Endothelial cell of umbilical vein (primary cell): ENCODE measurements around the gene LRIT2. TPM values are rescaled to one million over a fixed set of nuclear protein-coding genes. Genes with fewer than 3 reads are reported as not detected.

ENCODE experiments used
- BruUV-seq: library from RNA; stranded (reverse); fragments of 400-500 nt; replicated peaks from 2 replicates; lab custom pipeline; 2021; lab: Mats Ljungman, UMichigan
- CTCF ChIA-PET: fragments of 300-600, 350-600 bp; sonication (Branson Sonifier 250); formaldehyde crosslinking; loops from one replicate; lab custom pipeline; 2021; ENCODE audit warnings: antibody characterized with exemption, inconsistent platforms; lab: Charles Lee
- POLR2A ChIA-PET: fragments of 300-600, 350-600 bp; sonication (Branson Sonifier 250); formaldehyde crosslinking; loops from one replicate; lab custom pipeline; 2021; ENCODE audit warnings: antibody characterized with exemption, inconsistent platforms; lab: Charles Lee
- DNase-seq: peaks from one replicate; pipeline ENCODE4 v3.0.0-alpha.2; 2011; ENCODE audit warnings: low read depth, low spot score
- FAIRE-seq: peaks from 2 replicates; lab custom pipeline; 2011; peaks lifted over from hg19 to GRCh38; lab: Jason Lieb, UNC
- H2AFZ ChIP-seq: 2 replicates; pipeline ENCODE4 v1.6.0; 2012; ENCODE audit warnings: low read depth, low read length, control low read depth, inconsistent platforms
- H3K27ac ChIP-seq: 2 replicates; pipeline ENCODE4 v1.5.1; 2011; ENCODE audit warnings: low read depth, mild to moderate bottlenecking, control low read depth, low read length, moderate library complexity; ENCODE audit not compliant: insufficient read depth
- H3K27me3 ChIP-seq, 2 experiments: 2 replicates each; pipeline versions ENCODE4 v1.6.0 to v1.6.1; 2011; ENCODE audit warnings: low read length in 2 of 2, mixed read lengths in 1 of 2; ENCODE audit not compliant: control insufficient read depth in 2 of 2, insufficient read depth in 2 of 2
- H3K36me3 ChIP-seq, 2 experiments: 2 replicates in 1 of 2; 3 replicates in 1 of 2; pipeline ENCODE4 v1.5.1; 2011; ENCODE audit warnings: low read length in 2 of 2, mild to moderate bottlenecking in 1 of 2, moderate library complexity in 1 of 2; ENCODE audit not compliant: control insufficient read depth in 2 of 2, insufficient read depth in 2 of 2; ENCODE audit errors: extremely low read depth in 1 of 2
- H3K4me1 ChIP-seq: 3 replicates; pipeline ENCODE4 v1.5.1; 2011; ENCODE audit warnings: mild to moderate bottlenecking, low read length; ENCODE audit not compliant: control insufficient read depth, insufficient read depth; ENCODE audit errors: extremely low read depth
- H3K4me2 ChIP-seq: 2 replicates; pipeline ENCODE4 v1.6.1; 2011; ENCODE audit warnings: low read length, control low read depth, mixed read lengths; ENCODE audit not compliant: insufficient read depth
- H3K4me3 ChIP-seq, 3 experiments: fragments of 200-600 bp in 1 of 3; sonication (generic), shearing (Covaris generic) in 1 of 3; replicated peaks in 1 of 3; 2 replicates each; pipeline ENCODE4 v1.5.1; 2011 to 2016; ENCODE audit warnings: control low read depth in 3 of 3, low read length in 3 of 3, mild to moderate bottlenecking in 2 of 3, inconsistent platforms in 1 of 3, low read depth in 1 of 3, moderate library complexity in 1 of 3; ENCODE audit not compliant: insufficient read depth in 1 of 3
- H3K79me2 ChIP-seq: 2 replicates; pipeline ENCODE4 v1.6.0; 2012; ENCODE audit warnings: low read length, inconsistent platforms; ENCODE audit not compliant: control insufficient read depth, insufficient read depth
- H3K9ac ChIP-seq: replicated peaks from 2 replicates; pipeline ENCODE3; 2011; ENCODE audit warnings: low read length, control low read depth; ENCODE audit not compliant: insufficient read depth; ENCODE audit errors: extremely low read depth
- H3K9me1 ChIP-seq: replicated peaks from 3 replicates; pipeline ENCODE4 v1.6.0; 2011; ENCODE audit warnings: mild to moderate bottlenecking, low read length; ENCODE audit not compliant: control insufficient read depth, insufficient read depth; ENCODE audit errors: extremely low read depth
- H3K9me3 ChIP-seq: replicated peaks from 2 replicates; pipeline ENCODE4 v1.5.1; 2012; ENCODE audit warnings: low read length, inconsistent platforms; ENCODE audit not compliant: control insufficient read depth, insufficient read depth
- H4K20me1 ChIP-seq: replicated peaks from 2 replicates; pipeline ENCODE3; 2011; ENCODE audit warnings: mild to moderate bottlenecking, low read length; ENCODE audit not compliant: control insufficient read depth, insufficient read depth; ENCODE audit errors: extremely low read depth
- EZH2 ChIP-seq: IDR thresholded peaks from 2 replicates; pipeline ENCODE4 v1.6.1; 2012; ENCODE audit warnings: borderline replicate concordance, low read depth, mild to moderate bottlenecking, moderate library complexity, low read length, inconsistent platforms; ENCODE audit not compliant: severe bottlenecking
- FOS ChIP-seq: IDR thresholded peaks from 2 replicates; pipeline ENCODE4 v1.6.1; 2011; ENCODE audit warnings: mild to moderate bottlenecking, low read length, moderate library complexity, borderline replicate concordance; ENCODE audit not compliant: insufficient read depth
- GATA2 ChIP-seq: IDR thresholded peaks from 2 replicates; pipeline ENCODE4 v1.7.0; 2011; ENCODE audit warnings: low read depth, mild to moderate bottlenecking, moderate library complexity, mixed read lengths, low read length; ENCODE audit not compliant: insufficient read length, insufficient read depth
- JUN ChIP-seq: IDR thresholded peaks from 2 replicates; pipeline ENCODE4 v1.6.1; 2011; ENCODE audit warnings: borderline replicate concordance, low read depth; ENCODE audit not compliant: insufficient read length, insufficient read depth
- MYC ChIP-seq: IDR thresholded peaks from one replicate; pipeline ENCODE4 v1.6.1; 2011; ENCODE audit warnings: mild to moderate bottlenecking, low read depth, low read length
- POLR2A ChIP-seq: IDR thresholded peaks from 2 replicates; pipeline ENCODE4 v1.6.1; 2012; ENCODE audit warnings: low read depth, mild to moderate bottlenecking, control low read depth, low read length
- POLR2AphosphoS5 ChIP-seq: IDR thresholded peaks from 2 replicates; pipeline ENCODE4 v1.6.1; 2012; ENCODE audit warnings: low read depth, mild to moderate bottlenecking, control low read depth, low read length, moderate library complexity; ENCODE audit not compliant: insufficient read depth
- dilution Hi-C: fragments of 300-500 bp; cut with MboI; formaldehyde crosslinking; loops from one replicate; pipeline ENCODE4 v1.15.0; 2019; ENCODE audit warnings: low sequenced_read_pairs; ENCODE audit not compliant: extremely low pct_ligation_motif_present
- intact Hi-C: fragments of 100-400 bp; cut with micrococcal nuclease; formaldehyde crosslinking; loops from one replicate; pipeline ENCODE4 v1.10.0; 2022
- polyA plus RNA-seq, 4 experiments: library from polyadenylated mRNA; depleted of rRNA in 3 of 4; stranded (reverse) in 3 of 4; unstranded in 1 of 4; fragments of >200 nt; gene quantifications; 2 replicates each; pipeline versions ENCODE4 v1.2.1 to v1.2.3, GENCODE V29; 2011 to 2012; ENCODE audit warnings: missing spikeins in 1 of 4
- total RNA-seq: library from RNA; stranded (reverse); gene quantifications from 2 replicates; pipeline ENCODE4 v1.2.3, GENCODE V29; 2021
- TF ChIP-seq, protein P1 (sequence below): IDR thresholded peaks from 2 replicates; pipeline ENCODE4 v1.6.1; 2011; ENCODE audit not compliant: insufficient read depth, insufficient read length
- TF ChIP-seq, protein P2 (sequence below), 2 donors: IDR thresholded peaks; 1 replicate in 1 of 2; 2 replicates in 1 of 2; pipeline ENCODE4 v1.5.1; 2011; ENCODE audit warnings: low read length in 2 of 2, mild to moderate bottlenecking in 2 of 2, moderate library complexity in 2 of 2, control low read depth in 1 of 2, inconsistent platforms in 1 of 2, low read depth in 1 of 2; ENCODE audit not compliant: insufficient read depth in 1 of 2; ENCODE audit errors: extremely low read depth in 1 of 2

LRIT2 gene
- total and polyA plus RNA-seq, 2 donors (not counting 3 experiments of a cell fraction or from before 2014, with no cell fraction given): not detected

- no peak for FAIRE-seq
- POLR2A ChIA-PET: no interaction called here
- Histone ChIP-seq H3K4me3 (no peak overlapping the region), H3K9ac (no peak overlapping the region), H3K9me3 (no peaks in the 10 kb centered on the region), H3K9me1 (no peaks in the 10 kb centered on the region), H2AFZ (no peak overlapping the region), H3K4me1 (no peaks in the 10 kb centered on the region), H3K27me3 (no peaks in the 10 kb centered on the region), H3K4me2 (no peak overlapping the region), H3K36me3 (no peaks in the 10 kb centered on the region), H3K79me2 (no peaks in the 10 kb centered on the region), H4K20me1 (no peaks in the 10 kb centered on the region), H3K27ac (no peak overlapping the region)
- CTCF ChIA-PET: interaction anchor here (1.7 kb wide), 1 partner anchor 17 kb away, joined by 3 read pairs; no protein-coding TSS in a partner anchor
- BruUV-seq: no TSS peak
- dilution Hi-C loops (no loop called here), intact Hi-C loops (no loop called here)
- DNase-seq: no peak
- no peak for TF ChIP-seq MYC
- TF ChIP-seq, protein P1, sequence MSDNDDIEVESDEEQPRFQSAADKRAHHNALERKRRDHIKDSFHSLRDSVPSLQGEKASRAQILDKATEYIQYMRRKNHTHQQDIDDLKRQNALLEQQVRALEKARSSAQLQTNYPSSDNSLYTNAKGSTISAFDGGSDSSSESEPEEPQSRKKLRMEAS: no peak
- no peak for TF ChIP-seq JUN
- no peak for TF ChIP-seq FOS
- no peak for TF ChIP-seq EZH2
- TF ChIP-seq POLR2AphosphoS5: no peak
- TF ChIP-seq GATA2: no peak
- no peak for TF ChIP-seq POLR2A
These were observed 22.2 kb upstream of the LRIT2 start for GRCh38 chr10:84247496-84247895.

DNA sequence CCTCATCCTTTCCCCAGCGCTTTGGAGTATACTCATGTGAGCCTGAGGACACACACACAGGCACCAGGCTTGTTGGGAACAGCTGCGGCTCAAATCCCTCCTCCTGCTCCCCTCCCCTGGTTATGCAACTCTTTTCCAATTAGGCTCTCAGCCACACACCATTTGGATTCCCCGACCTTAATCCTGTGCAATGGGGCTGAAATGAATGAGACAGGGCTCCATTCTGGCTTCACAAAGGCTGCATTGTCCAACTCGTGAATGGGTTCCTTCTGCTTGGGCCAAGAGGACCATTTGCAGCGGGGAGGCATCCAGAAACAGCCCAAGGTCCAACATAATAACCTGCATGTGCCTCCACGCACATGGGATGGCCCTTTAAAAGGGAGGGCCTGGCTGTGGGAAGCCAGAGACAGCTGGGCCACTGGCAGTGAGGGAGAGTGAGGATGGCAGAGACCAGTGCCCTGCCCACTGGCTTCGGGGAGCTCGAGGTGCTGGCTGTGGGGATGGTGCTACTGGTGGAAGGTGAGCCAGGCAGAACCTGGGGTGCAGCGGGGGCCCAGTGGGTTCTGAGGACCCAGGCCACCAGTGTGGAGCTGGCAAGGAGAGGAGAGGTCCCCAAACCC is 19.4 kb upstream of the LRIT2 start, which contains the start of gene RGR:
RGR (plus strand) TSS at position 403 of the 620 bp plus-strand sequence; CDS start at position 441, 38 bp downstream.
- Histone ChIP-seq H3K9me3 (no peaks in the 10 kb centered on the region), H3K36me3 (no peaks in the 10 kb centered on the region), H3K27ac (no peak within 1 kb of the TSS), H3K4me2 (no peak within 1 kb of the TSS), H4K20me1 (no peaks in the 10 kb centered on the region), H3K4me1 (no peaks in the 10 kb centered on the region), H3K4me3 (no peak within 1 kb of the TSS), H3K79me2 (no peaks in the 10 kb centered on the region), H3K9me1 (no peaks in the 10 kb centered on the region), H3K27me3 (no peaks in the 10 kb centered on the region), H3K9ac (no peak within 1 kb of the TSS), H2AFZ (no peak within 1 kb of the TSS)
- FAIRE-seq (no peak), DNase-seq (no peak)
- ChIA-PET POLR2A (no interaction called here), CTCF (interaction anchor here (1.1 kb wide), 1 partner anchor 12 kb away, joined by 4 read pairs; no protein-coding TSS in a partner anchor)
- dilution Hi-C loops: no loop called here
- TF ChIP-seq JUN: no peak
- TF ChIP-seq, protein P2, sequence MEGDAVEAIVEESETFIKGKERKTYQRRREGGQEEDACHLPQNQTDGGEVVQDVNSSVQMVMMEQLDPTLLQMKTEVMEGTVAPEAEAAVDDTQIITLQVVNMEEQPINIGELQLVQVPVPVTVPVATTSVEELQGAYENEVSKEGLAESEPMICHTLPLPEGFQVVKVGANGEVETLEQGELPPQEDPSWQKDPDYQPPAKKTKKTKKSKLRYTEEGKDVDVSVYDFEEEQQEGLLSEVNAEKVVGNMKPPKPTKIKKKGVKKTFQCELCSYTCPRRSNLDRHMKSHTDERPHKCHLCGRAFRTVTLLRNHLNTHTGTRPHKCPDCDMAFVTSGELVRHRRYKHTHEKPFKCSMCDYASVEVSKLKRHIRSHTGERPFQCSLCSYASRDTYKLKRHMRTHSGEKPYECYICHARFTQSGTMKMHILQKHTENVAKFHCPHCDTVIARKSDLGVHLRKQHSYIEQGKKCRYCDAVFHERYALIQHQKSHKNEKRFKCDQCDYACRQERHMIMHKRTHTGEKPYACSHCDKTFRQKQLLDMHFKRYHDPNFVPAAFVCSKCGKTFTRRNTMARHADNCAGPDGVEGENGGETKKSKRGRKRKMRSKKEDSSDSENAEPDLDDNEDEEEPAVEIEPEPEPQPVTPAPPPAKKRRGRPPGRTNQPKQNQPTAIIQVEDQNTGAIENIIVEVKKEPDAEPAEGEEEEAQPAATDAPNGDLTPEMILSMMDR (IDR thresholded peaks at IDR 0.05; ENCODE audit: extremely low read depth in 1 of 2, insufficient read depth in 1 of 2, low read depth in 1 of 2, low read length in 2 of 2): no peak
- TF ChIP-seq FOS: no peak
- no peak for TF ChIP-seq GATA2
- TF ChIP-seq POLR2AphosphoS5: no peak
- no peak for TF ChIP-seq MYC
- no peak for TF ChIP-seq POLR2A
- no peak for TF ChIP-seq EZH2
- TF ChIP-seq, protein P1: no peak
- no TSS peak for BruUV-seq
- intact Hi-C loops: no loop called here
